HL-60/S4 treated with phorbol 12-myristate 13-acetate at 8.2 ng/mL for 4 days and 3 days (cell line): ENCODE results near the gene PTTG2.

Experiments used
- in situ Hi-C: fragments of 300-500 bp; cut with MboI; formaldehyde crosslinking; loops from 2 replicates; pipeline ENCODE4 v1.15.0; 2022; ENCODE audit warnings: low sequenced_read_pairs

PTTG2 gene

GRCh38 chr4:37982736-37983135 lies 22.5 kb downstream of the PTTG2 start:
- in situ Hi-C loops: no loop called here

DNA sequence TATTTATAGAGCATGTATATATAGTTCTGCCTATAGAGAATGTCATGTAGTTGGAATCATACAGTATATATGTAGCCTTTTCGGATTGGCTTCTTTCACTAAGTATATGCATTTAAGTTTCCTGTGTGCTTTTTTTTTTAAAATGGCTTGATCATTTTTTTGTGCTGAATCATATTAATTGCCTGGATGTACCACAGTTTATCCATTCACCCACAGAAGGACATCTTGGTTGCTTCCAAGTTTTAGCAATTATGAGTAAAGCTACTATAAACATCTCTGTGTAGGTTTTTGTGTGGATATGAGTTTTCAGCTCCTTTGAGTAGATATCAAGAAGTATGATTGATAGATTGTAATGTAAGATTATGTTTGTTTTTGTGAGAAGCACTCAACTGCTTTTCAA lies 23.8 kb downstream of the PTTG2 start:
- in situ Hi-C loops: no loop called here

DNA sequence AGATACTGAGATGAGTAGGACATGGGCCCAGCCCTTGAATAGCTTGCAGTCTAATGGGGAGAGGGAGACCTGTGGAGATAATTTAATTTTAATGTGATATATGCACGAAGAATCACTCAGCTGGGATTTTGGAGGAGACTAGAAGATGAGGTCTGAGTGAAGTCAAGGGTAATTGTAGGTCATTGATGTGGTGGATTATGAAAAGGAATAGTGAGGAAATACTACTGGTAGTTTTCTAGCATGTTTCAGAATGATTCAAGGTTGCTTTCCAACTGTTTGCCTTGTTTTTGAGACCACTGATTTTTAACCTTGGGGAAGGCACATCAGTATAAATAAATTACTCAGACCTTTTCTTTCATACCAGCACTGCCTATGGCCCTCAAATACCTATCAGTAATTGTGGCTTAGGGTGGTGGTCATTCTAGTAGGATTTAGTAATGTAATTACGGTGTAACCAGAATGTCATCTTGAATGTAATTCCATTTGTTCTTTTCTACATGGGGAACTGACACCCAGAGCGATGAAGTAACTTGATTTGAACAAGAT lies 25.6 kb downstream of the PTTG2 start:
- in situ Hi-C loops: no loop called here

GRCh38 chr4:37988670-37989069 lies 28.5 kb downstream of the PTTG2 start:
- in situ Hi-C loops: no loop called here

- in situ Hi-C loops: no loop called here
These were observed 29.4 kb downstream of the PTTG2 start for GRCh38 chr4:37989398-37990260.

- in situ Hi-C loops: no loop called here
These were observed 30.6 kb downstream of the PTTG2 start for GRCh38 chr4:37990731-37991245.

DNA sequence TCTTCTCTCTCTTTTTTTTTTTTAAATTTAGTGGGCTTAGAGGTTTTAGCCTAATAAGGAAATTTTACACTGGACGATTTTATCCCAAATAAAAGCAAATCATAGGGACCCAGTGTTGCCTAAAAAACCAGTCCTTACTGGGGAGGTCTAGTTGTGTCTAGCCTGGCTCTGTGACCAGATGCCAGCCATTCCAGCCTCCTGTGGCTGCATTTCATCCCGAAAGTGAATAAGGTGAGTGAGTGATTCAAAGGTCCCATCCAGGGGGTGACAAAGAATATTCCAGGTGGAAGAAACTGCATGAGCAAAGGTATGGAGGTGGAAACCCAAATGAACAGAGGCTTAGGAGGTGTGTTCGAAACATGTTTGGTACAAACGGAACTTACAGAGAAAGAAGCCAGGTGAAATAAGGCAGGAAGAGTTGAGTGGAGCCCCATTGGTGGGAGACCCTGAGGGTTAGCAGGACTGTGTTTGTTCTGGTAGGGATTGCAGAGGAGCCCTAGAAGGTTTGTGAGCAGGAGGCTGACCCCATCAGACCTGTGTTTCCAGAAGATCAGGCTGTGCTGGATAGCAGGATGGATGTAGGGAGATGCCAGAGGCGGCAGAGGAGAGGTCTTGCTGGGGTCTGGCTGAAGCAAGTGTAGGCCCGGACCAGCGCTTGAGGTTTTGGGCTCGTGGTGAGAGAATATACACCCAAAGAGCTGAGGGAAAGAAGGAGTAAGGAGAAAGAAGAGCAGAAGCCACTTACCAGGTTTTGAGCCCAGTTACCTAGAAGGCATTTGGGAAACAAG lies 31.6 kb downstream of the PTTG2 start:
- in situ Hi-C loops: no loop called here

DNA sequence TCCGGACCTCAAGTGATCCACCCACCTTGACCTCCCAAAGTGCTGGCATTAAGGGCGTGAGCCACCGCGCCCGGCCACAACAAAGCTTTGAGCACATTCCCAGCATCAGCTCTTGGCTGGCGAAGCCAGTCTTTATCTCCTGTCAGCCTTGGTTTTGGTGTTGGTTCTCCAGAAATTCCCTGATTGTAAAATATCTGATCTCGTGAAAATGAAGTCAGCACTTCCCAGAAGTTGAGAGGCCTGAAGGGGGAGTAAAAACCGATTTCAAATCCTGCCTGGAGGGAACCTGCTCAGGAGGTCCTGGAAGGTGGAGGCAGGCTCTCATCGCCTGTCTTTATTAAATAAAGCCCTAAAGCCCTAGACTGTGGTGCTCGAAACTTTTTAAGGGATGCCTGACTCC lies 33.6 kb downstream of the PTTG2 start:
- in situ Hi-C loops: no loop called here

DNA sequence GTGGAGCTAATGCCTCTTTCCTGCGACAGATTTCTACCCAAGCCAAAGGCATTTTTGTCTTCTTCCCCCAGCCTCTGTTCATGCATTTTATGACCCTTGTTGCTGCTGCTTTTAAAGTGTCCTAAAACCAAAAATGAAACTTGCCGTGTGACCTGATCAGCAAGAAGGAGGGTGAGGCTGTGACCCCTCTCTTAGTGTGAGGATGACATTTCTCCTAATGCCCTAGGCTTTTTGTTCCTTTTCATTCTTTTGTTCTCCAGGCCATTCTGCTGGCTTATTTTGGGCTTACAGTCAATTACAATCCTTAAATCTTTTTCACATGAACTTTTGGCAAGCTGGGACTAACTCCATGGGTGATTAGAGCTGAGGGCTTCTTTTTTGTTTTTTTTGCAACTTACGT lies 34.4 kb downstream of the PTTG2 start:
- in situ Hi-C loops: no loop called here

DNA sequence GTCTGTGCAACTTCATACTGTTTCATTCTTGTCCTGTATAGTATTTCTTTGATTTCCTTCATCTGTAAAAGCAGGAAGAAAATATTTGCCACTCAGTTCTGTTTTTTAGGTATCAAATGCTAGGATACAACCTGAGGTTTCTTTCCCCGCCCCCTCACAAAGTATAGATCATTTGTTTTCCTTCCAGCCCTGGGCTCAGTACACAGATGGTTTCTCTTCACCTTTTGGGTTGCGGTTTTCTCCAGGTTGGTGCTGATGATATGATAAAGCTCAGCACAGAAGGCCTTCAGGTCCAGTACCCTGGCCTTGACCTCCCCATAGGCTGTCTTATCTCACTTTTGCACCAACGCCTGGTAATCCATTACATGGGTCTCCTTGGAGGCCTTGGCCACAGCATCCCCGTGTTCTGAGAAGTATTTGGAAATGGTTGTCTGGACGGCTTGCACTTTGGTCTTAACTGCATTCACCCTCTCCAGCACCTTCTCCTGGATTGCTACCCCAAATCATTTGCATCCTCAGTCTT lies 35.2 kb downstream of the PTTG2 start:
- in situ Hi-C loops: no loop called here

DNA sequence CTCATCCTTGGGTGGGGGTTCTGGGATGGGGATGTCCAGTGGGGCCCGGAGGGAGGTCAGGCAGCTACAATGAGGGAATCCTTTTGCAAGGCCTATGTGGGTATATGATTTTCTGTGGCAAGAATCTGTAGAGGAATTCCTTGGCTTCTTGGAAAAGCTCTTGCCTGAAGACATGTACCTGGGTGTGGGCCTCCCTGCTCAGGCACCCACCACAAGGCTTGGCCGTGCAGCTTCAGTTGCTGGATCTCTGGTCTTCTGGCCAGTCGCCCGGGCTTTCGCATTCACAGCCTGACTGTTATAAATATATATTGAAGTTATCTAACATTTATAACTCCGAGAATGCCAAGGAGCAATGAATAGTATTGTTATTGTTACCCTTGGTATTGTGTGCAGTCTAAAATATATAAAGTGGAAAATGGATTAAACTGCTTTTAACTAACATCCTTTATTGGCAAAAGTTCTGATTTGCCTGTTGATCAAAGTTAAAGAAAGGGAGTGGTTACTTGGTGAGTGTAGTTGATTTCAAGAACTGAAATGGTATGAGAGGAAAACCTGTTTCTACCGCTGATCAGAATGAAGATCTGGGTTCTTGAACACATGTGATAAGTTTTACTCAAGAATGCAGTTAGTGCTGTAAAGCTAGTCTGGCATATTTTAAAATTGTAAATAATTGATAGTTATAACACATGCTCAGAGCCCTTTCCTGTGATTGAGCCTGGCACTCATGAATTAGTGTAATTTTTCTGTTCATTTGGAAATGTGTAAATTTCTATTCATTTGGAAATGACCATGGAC lies 36.0 kb downstream of the PTTG2 start:
- in situ Hi-C loops: no loop called here

DNA sequence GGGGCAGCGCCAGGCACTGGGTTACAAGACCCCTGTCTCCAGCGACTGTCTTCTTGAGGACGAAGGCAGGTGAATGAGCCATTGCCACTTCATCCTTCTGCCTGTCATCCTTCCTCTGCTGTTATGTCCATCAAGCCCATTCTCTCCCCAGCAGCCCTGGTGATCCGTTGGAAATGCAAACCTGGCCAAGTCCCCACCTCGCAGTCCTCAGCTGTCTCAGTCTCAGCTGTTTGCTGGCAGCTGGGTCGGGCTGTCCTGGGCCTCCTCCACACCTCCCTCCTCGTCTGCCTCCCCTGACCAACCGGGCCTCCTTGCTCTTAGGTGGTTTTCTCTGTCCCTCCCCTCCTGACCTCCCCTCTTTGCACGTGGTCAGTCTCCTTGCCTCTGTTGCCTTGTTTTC lies 38.0 kb downstream of the PTTG2 start:
- in situ Hi-C loops: no loop called here

DNA sequence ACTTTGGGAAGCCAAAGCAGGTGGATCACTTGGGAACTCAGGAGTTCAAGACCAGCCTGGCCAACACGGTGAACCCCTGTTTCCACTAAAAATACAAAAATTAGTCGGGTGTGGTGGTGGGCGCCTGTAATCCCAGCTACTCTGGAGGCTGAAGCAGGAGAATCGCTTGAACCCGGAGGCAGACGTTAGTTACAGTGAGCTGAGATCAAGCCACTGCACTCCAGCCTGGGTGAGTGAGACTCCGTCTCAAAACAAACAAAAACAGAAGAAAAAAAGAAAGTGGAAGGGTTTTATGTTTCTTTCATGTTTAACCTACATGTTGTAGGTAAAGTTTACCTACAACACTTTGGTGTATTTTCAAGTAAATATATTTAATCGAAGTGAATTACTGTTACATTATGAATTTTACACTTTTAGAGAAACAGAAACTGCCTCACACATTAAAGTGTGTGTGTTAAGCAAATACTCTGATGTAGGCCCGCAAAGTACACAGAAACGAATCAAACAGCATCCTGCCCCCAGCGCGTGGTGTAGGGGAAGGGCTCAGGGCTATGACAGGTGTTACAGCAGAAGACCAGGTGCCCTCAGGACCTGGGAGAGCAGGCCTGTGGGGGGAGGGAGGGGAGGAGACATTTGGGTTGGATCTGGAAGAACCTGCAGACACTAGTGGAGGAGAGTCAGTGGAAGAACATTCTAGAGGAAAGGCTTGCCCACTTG lies 39.0 kb downstream of the PTTG2 start:
- in situ Hi-C loops: no loop called here

- in situ Hi-C loops: no loop called here
These were observed 39.8 kb downstream of the PTTG2 start for GRCh38 chr4:37999965-38000364.

GRCh38 chr4:38001927-38002326 lies 41.7 kb downstream of the PTTG2 start:
- in situ Hi-C loops: no loop called here

DNA sequence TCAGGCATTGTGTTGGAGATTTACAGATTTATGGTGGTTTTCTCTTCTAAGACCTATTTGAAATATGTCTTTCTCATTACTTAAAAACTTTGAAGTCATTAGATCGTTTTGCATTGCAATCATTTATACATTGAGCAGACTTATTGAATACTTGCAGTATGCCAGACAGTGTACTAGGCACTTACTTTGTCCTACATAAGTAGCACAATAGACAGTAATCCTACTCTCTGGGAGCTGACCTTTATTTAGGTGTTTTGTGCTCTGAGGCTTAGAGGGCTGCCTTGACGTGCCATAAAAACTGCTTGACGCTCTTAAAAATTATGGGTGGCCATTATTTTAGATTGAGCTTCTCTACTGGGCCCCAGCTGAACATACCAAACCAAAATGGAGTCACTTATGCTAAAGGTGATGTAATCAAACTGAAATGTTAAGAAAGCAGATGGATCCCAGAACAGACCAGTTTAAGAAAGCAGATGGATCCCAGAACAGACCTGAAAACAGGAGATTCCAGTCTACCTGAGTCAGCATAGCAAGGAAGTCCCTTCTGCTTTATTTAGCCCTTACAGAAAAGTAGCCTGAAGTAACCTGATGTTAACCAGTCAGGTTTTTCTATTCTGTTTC lies 42.4 kb downstream of the PTTG2 start:
- in situ Hi-C loops: no loop called here

GRCh38 chr4:38003102-38003501 lies 42.9 kb downstream of the PTTG2 start:
- in situ Hi-C loops: no loop called here

GRCh38 chr4:38003628-38004027 lies 43.4 kb downstream of the PTTG2 start:
- in situ Hi-C loops: no loop called here

DNA sequence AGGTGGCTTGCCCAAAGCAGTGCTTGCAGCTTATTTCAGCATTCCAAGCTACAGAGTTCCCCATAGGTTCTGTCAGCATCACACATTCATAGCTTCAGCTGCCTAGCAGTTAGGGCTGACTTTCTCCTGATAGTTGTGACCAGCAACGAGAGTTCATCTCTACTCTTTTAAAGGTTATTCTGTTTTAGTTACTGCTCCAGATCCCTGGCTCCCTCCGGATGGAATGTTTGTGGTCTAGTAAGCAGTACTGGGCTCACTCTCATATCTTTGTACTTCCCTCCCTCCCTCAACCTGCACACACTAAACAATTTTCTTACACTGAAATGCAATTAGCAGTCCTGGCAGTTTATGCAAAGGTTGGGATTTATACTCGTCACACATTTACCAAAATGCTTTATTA lies 43.9 kb downstream of the PTTG2 start:
- in situ Hi-C loops: no loop called here

DNA sequence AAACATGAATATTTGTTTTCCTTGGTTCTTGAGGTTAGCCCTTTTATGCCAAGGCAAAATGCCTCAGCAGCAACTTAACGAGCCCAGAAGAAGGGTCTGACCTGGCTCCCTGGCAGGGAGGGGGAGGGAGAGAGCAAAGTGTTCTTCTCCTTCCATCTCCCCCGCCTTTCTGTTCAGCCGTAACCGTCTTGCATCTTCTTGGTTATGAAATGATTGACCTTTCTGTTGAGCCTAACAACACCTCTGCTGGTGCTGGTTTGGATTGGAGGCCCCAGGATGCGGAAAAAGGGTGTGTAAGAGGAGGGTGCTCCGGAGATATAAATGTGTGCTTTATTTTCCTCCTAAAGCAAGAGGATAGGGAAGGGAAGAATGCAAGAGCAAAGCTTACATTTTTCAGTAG lies 44.7 kb downstream of the PTTG2 start:
- in situ Hi-C loops: no loop called here
